GM12872 (cell line): Measurements from ENCODE around the gene ADCY7.

ENCODE experiments used
- CTCF ChIP-seq: IDR thresholded peaks from 3 replicates; pipeline ENCODE4 v1.5.1; 2011; ENCODE audit warnings: low read depth, mild to moderate bottlenecking, low read length, moderate library complexity; ENCODE audit not compliant: insufficient read depth

The ADCY7 gene

GRCh38 chr16:50252874-50253513 lies 13.4 kb upstream of the ADCY7 start:
- TF ChIP-seq CTCF = no peak

GRCh38 chr16:50253514-50253910 lies 12.8 kb upstream of the ADCY7 start:
- no peak for TF ChIP-seq CTCF

- no peak for TF ChIP-seq CTCF
Observed at GRCh38 chr16:50254072-50254471, 12.3 kb upstream of the ADCY7 start.

- TF ChIP-seq CTCF = no peak
Observed at GRCh38 chr16:50255538-50255937, 10.8 kb upstream of the ADCY7 start.

GRCh38 chr16:50256604-50257003 lies 9.7 kb upstream of the ADCY7 start:
- TF ChIP-seq CTCF = no peak

- TF ChIP-seq CTCF = no peak
Observed at GRCh38 chr16:50257876-50258275, 8.5 kb upstream of the ADCY7 start.

- TF ChIP-seq CTCF = no peak
Observed at GRCh38 chr16:50259334-50260205, 6.8 kb upstream of the ADCY7 start.
